NCI-H82 (cell line): ENCODE results near the gene TSPAN18.
"Not testable (repeated sequence)": the region's sequence is repeated elsewhere in the genome, so short reads cannot be mapped to it uniquely, and the experiment has no call there.

Source experiments
- DNase-seq: peaks from one replicate; lab custom pipeline; 2025; lab: John Stamatoyannopoulos, UW

Gene TSPAN18

GRCh38 chr11:44868455-44869421 lies 142.0 kb downstream of the TSPAN18 start:
- no peak for DNase-seq

- DNase-seq: no peak
These were observed 143.4 kb downstream of the TSPAN18 start for GRCh38 chr11:44870181-44870580.

- DNase-seq: no peak
These were observed 143.9 kb downstream of the TSPAN18 start for GRCh38 chr11:44870615-44871176.

- not testable (repeated sequence) for DNase-seq
These were observed 144.9 kb downstream of the TSPAN18 start for GRCh38 chr11:44871682-44872081.

GRCh38 chr11:44872556-44872955 lies 145.8 kb downstream of the TSPAN18 start:
- no peak for DNase-seq

- DNase-seq: no peak
These were observed 146.8 kb downstream of the TSPAN18 start for GRCh38 chr11:44873537-44873936.

GRCh38 chr11:44874284-44874683 lies 147.5 kb downstream of the TSPAN18 start:
- no peak for DNase-seq

GRCh38 chr11:44875037-44875436 lies 148.3 kb downstream of the TSPAN18 start:
- DNase-seq: no peak

- no peak for DNase-seq
These were observed 149.5 kb downstream of the TSPAN18 start for GRCh38 chr11:44876194-44876723.

GRCh38 chr11:44876906-44877305 lies 150.1 kb downstream of the TSPAN18 start:
- DNase-seq: no peak

- no peak for DNase-seq
These were observed 151.1 kb downstream of the TSPAN18 start for GRCh38 chr11:44877571-44878497.

GRCh38 chr11:44878711-44879110 lies 151.9 kb downstream of the TSPAN18 start:
- DNase-seq: no peak

GRCh38 chr11:44879432-44879831 lies 152.7 kb downstream of the TSPAN18 start:
- no peak for DNase-seq

- DNase-seq: no peak
These were observed 153.7 kb downstream of the TSPAN18 start for GRCh38 chr11:44880511-44880910.

GRCh38 chr11:44880953-44881352 lies 154.2 kb downstream of the TSPAN18 start:
- no peak for DNase-seq

GRCh38 chr11:44883277-44883676 lies 156.5 kb downstream of the TSPAN18 start:
- DNase-seq: no peak

- DNase-seq: no peak
These were observed 157.3 kb downstream of the TSPAN18 start for GRCh38 chr11:44884056-44884455.

GRCh38 chr11:44885065-44885810 lies 158.5 kb downstream of the TSPAN18 start:
- DNase-seq: no peak

- DNase-seq: no peak
These were observed 159.4 kb downstream of the TSPAN18 start for GRCh38 chr11:44885919-44886789.

GRCh38 chr11:44886790-44887140 lies 160.0 kb downstream of the TSPAN18 start:
- DNase-seq: no peak
